ENCODE data around the gene LRRC55.

- TF ChIP-seq CTCF (IDR thresholded peaks at IDR 0.05), result no peak
- TF ChIP-seq POLR2AphosphoS5 (IDR thresholded peaks at IDR 0.05; ENCODE audit: low read depth, low read length), result no peak
Measured at GRCh38 chr11:57143459-57143858, 38.3 kb upstream of the LRRC55 start.

Data from SK-N-SH (cell line).